Thyroid gland (tissue), 4 donors: ENCODE data around the gene ARHGAP30.

Experiments used
- CTCF ChIP-seq, 6 experiments: fragments of 200-600 bp in 3 of 6; fragments of 450-650 bp in 3 of 6; sonication (generic) in 3 of 6; IDR thresholded peaks; one replicate each; pipeline ENCODE4 v1.5.1; 2016 to 2019; ENCODE audit warnings: antibody characterized with exemption in 6 of 6, mild to moderate bottlenecking in 2 of 6, inconsistent platforms in 1 of 6, moderate library complexity in 1 of 6
- POLR2A ChIP-seq, 2 donors: fragments of 450-650 bp; IDR thresholded peaks; one replicate each; pipeline ENCODE4 v1.6.1; 2017; ENCODE audit warnings: antibody characterized with exemption in 2 of 2, mild to moderate bottlenecking in 2 of 2, moderate library complexity in 1 of 2

- no peak for TF ChIP-seq CTCF (IDR thresholded peaks at IDR 0.05)
- no peak for TF ChIP-seq POLR2A (IDR thresholded peaks at IDR 0.05)
These were observed 1.1 kb downstream of the ARHGAP30 start for GRCh38 chr1:161068306-161069234.
